Measurements from ENCODE around the gene RNF40.

- TF ChIP-seq EP300 (conservative IDR thresholded peaks at IDR 0.05; ENCODE audit: poor library complexity, severe bottlenecking) (no peak), POLR2AphosphoS5 (IDR thresholded peaks at IDR 0.05) (no peak), CTCF (IDR thresholded peaks at IDR 0.05; ENCODE audit: poor library complexity, severe bottlenecking) (no peak), EZH2 (IDR thresholded peaks at IDR 0.05; ENCODE audit: borderline replicate concordance, insufficient read depth, low read length, poor library complexity, severe bottlenecking) (no peak), TAF1 (IDR thresholded peaks at IDR 0.05; ENCODE audit: low read depth) (no peak), MXI1 (conservative IDR thresholded peaks at IDR 0.05; ENCODE audit: poor library complexity, severe bottlenecking) (no peak)
Measured at GRCh38 chr16:30744183-30744582, 17.9 kb upstream of the RNF40 start.
